Body of pancreas (tissue), 4 donors: ENCODE data around the gene AFF2. TPM values are rescaled to one million over a fixed set of nuclear protein-coding genes. Genes with fewer than 3 reads are reported as not detected.

Experiments used
- ATAC-seq: fragments of 150-250 bp; one replicate; pipeline ENCODE4 v1.9.1; 2016
- DNase-seq, 4 donors: peaks; one replicate each; pipeline ENCODE4 v3.0.0-alpha.2; 2019
- H3K27ac ChIP-seq, 4 donors: fragments of 200-600 bp; sonication (generic); 1 replicate in 3 of 4; 2 replicates in 1 of 4; pipeline versions ENCODE4 v1.5.1 to v1.6.1; 2016 to 2019; ENCODE audit warnings: mild to moderate bottlenecking in 1 of 4, mixed read lengths in 1 of 4, moderate library complexity in 1 of 4
- H3K27me3 ChIP-seq, 2 donors: fragments of 200-600 bp; sonication (generic); one replicate each; pipeline ENCODE4 v1.6.0; 2016; ENCODE audit warnings: mild to moderate bottlenecking in 1 of 2
- H3K36me3 ChIP-seq, 2 donors: fragments of 200-600 bp; sonication (generic); replicated peaks in 1 of 2; 2 replicates each; pipeline ENCODE4 v1.5.1; 2016; ENCODE audit warnings: low read depth in 2 of 2; ENCODE audit not compliant: insufficient read depth in 1 of 2
- H3K4me1 ChIP-seq: fragments of 200-600 bp; sonication (generic); one replicate; pipeline ENCODE4 v1.6.0; 2016
- H3K4me3 ChIP-seq, 2 donors: fragments of 200-600 bp; sonication (generic); 1 replicate in 1 of 2; 2 replicates in 1 of 2; pipeline ENCODE4 v1.5.1; 2016 to 2019
- H3K9me3 ChIP-seq, 3 donors: fragments of 200-600 bp; sonication (generic); 1 replicate in 2 of 3; 2 replicates in 1 of 3; pipeline ENCODE4 v1.5.1; 2016
- POLR2A ChIP-seq, 3 donors: fragments of 450-650 bp; IDR thresholded peaks; one replicate each; pipeline ENCODE4 v1.6.1; 2016; ENCODE audit warnings: antibody characterized with exemption in 3 of 3, mild to moderate bottlenecking in 2 of 3
- WGBS, 2 donors: methylation state at CpG; one replicate each; pipeline ENCODE4 v1.1.5; 2017; 5-methylcytosine and 5-hydroxymethylcytosine counted together
- intact Hi-C: fragments of 100-400 bp; cut with DNase I; formaldehyde crosslinking; loops from one replicate; pipeline ENCODE4 v1.15.1; 2023
- total RNA-seq, 2 donors: library from RNA; depleted of rRNA; stranded (reverse); fragments of >200 nt; gene quantifications; one replicate each; pipeline ENCODE4 v1.1.0, GENCODE V29; 2016
- TF ChIP-seq, protein P1 (sequence below), 7 experiments: fragments of 450-650 bp in 4 of 7; fragments of 200-600 bp in 3 of 7; sonication (generic) in 3 of 7; IDR thresholded peaks; one replicate each; pipeline ENCODE4 v1.5.1; 2016 to 2019; ENCODE audit warnings: antibody characterized with exemption in 7 of 7

AFF2 gene
- total RNA-seq, 2 donors from 2014 or later: 0.99 to 2.1 TPM

DNA sequence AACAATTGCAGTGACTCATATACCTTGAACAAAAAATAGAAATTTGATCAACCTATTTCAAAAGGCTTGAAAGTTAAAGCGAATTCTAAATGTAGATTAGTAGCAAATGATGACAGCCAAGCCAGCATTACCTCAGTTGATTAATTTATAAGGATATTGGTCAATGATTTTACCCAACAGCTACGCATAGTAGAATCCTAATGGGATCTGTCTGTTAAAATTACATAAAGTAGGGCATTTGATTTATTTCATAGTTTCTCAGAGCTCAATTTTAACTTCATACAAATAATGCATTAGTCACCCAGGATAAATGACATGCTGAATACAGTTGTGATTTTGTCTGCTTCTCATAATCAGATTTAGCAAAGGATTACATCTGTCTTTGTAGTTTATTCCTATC, 12.0 kb downstream of the AFF2 start:
- Histone ChIP-seq H3K27me3 (no peaks in the 10 kb centered on the region), H3K4me1 (no peaks in the 10 kb centered on the region), H3K27ac (no peak overlapping the region), H3K4me3 (no peak overlapping the region), H3K36me3 (no peaks in the 10 kb centered on the region), H3K9me3 (no peaks in the 10 kb centered on the region)
- ATAC-seq (no peak), DNase-seq (no peak)
- TF ChIP-seq, protein P1, sequence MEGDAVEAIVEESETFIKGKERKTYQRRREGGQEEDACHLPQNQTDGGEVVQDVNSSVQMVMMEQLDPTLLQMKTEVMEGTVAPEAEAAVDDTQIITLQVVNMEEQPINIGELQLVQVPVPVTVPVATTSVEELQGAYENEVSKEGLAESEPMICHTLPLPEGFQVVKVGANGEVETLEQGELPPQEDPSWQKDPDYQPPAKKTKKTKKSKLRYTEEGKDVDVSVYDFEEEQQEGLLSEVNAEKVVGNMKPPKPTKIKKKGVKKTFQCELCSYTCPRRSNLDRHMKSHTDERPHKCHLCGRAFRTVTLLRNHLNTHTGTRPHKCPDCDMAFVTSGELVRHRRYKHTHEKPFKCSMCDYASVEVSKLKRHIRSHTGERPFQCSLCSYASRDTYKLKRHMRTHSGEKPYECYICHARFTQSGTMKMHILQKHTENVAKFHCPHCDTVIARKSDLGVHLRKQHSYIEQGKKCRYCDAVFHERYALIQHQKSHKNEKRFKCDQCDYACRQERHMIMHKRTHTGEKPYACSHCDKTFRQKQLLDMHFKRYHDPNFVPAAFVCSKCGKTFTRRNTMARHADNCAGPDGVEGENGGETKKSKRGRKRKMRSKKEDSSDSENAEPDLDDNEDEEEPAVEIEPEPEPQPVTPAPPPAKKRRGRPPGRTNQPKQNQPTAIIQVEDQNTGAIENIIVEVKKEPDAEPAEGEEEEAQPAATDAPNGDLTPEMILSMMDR (IDR thresholded peaks at IDR 0.05): no peak
- TF ChIP-seq POLR2A (IDR thresholded peaks at IDR 0.05): no peak
- WGBS, 2 donors: 79 to 83% methylated on average over 2 of the region's 2 CpGs
- intact Hi-C loops: no loop called here

DNA sequence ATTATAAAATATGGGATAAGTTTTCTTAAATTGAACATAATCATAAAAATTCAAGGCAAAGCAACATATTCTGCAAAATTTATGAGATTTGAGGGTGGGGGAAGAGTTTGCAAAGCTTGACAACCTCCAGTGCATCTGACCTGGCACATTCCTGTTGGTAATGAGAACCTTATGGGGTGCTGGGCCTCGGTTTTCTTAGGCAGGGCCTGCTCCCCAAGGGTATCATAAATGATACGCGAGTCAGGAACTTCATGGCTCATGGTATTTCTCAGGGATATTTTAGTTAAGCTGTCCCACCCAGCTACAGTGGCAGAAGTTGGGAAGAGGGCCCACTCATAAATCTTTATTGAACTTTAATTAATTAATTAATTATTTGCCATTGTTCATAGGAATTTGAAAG, 13.2 kb downstream of the AFF2 start:
- no peak overlapping the region for H3K4me3 ChIP-seq
- no peak for DNase-seq
- intact Hi-C loops: no loop called here

DNA sequence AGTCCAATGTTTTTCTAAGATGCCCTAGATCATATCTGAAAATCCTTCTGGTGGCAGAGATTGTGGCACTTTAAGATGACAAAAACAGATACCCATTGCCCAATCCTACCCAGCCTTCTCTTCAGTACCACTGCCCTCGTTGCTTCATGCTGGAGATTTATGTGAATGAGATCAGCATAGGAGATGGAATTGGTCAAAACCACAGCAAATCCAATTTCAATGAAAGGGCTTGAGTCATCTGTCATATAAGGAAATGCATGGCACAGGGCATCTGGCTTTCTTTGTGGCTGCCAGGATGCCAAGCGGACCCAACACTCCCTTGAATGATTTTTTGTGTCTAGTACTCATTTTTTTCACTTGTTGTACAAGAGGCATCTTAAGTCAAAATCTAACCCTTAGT, 16.8 kb downstream of the AFF2 start:
- intact Hi-C loops: no loop called here
- Histone ChIP-seq H3K9me3 (no peaks in the 10 kb centered on the region), H3K36me3 (no peaks in the 10 kb centered on the region), H3K4me1 (no peaks in the 10 kb centered on the region), H3K27ac (no peak overlapping the region), H3K27me3 (no peaks in the 10 kb centered on the region), H3K4me3 (no peak overlapping the region)
- 57 to 60% methylated on average over 2 of the region's 2 CpGs for WGBS, 2 donors
- TF ChIP-seq POLR2A (IDR thresholded peaks at IDR 0.05): no peak
- TF ChIP-seq, protein P1 (IDR thresholded peaks at IDR 0.05): no peak
- ATAC-seq (no peak), DNase-seq (no peak)

More for the DNA sequence above, 13.2 kb downstream of the AFF2 start:
- Histone ChIP-seq H3K27me3 (no peaks in the 10 kb centered on the region), H3K36me3 (no peaks in the 10 kb centered on the region), H3K9me3 (no peaks in the 10 kb centered on the region), H3K4me1 (no peaks in the 10 kb centered on the region), H3K27ac (no peak overlapping the region)
- no peak for ATAC-seq
- no peak for TF ChIP-seq POLR2A (IDR thresholded peaks at IDR 0.05)
- TF ChIP-seq, protein P1 (IDR thresholded peaks at IDR 0.05): no peak
- WGBS, 2 donors: 89% methylated on average over 3 of the region's 3 CpGs

DNA sequence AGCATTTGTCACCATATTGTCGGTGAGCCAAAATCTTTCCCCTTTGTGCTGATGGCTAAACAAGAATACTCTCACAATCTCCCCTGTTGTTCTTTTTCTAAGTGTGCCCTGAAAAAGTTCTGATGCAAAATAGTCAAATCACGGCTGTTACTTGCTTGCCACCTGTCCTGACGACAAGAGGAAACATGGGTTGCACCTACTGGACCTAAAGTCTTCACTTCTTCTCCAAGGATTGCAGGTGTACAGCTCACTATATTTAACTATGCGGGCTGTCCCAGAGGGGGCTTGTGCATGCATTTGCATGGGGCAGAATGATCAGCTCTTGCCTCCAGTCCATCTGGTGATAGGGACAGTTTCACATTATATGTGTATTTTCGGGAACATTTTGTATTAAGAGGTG, 21.6 kb downstream of the AFF2 start:
- no peak for ATAC-seq
- H3K4me3 ChIP-seq: no peak overlapping the region
- no peak for DNase-seq
- H3K27me3 ChIP-seq: no peaks in the 10 kb centered on the region
- H3K9me3 ChIP-seq: no peaks in the 10 kb centered on the region
- TF ChIP-seq, protein P1 (IDR thresholded peaks at IDR 0.05): no peak
- TF ChIP-seq POLR2A (IDR thresholded peaks at IDR 0.05): no peak
- H3K4me1 ChIP-seq: no peaks in the 10 kb centered on the region
- 56 to 62% methylated on average over 4 to 5 of the region's 5 CpGs for WGBS, 2 donors
- H3K36me3 ChIP-seq: no peaks in the 10 kb centered on the region
- H3K27ac ChIP-seq: no peak overlapping the region
- intact Hi-C loops: no loop called here

DNA sequence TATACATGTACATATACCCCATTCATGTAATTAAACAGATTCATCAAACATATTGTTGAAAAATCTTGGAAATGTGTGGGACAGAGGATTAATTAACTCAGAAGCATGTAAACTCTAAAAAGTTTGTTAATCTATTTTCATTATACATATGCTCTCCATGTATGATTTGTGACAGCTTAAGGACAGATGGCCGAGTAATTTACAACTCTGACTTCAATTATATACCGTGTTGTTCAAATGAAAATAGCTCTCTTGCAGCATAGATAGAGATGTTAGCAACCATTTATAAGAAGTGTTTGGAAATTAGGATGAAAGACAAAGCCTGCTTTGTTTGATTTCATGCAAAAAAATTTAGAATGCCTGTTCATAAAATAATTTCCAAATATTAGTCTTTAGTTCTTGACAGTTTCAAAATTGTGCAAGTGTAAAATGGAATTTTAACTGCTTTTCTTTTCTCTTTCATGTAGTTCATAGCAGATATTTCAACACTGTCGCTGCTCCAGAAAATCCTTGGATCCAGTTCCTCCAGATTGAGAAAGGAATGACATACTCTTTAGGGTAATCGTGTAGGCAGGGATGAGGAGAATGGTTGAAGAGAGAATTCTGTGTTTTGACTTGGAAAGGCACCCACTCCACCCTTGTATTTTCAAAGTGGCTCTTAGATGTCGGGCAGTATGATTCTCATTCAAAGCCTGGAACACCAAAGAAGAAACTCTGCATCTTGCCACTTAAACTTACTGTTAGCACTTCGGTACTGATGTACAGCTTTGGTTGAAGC, 23.1 kb downstream of the AFF2 start:
- DNase-seq (no peak), ATAC-seq (no peak)
- no peaks in the 10 kb centered on the region for H3K27me3 ChIP-seq
- no peaks in the 10 kb centered on the region for H3K9me3 ChIP-seq
- WGBS, 2 donors: 33 to 42% methylated on average over 6 of the region's 6 CpGs
- no peak for TF ChIP-seq POLR2A (IDR thresholded peaks at IDR 0.05)
- TF ChIP-seq, protein P1 (IDR thresholded peaks at IDR 0.05): no peak
- no peak overlapping the region for H3K27ac ChIP-seq
- intact Hi-C loops: no loop called here
- no peak overlapping the region for H3K4me3 ChIP-seq
- no peaks in the 10 kb centered on the region for H3K36me3 ChIP-seq
- H3K4me1 ChIP-seq: no peaks in the 10 kb centered on the region
